Astrocyte of the spinal cord (primary cell): ENCODE data around the gene TNFSF15.

Experiments used
- DNase-seq: peaks from one replicate; pipeline ENCODE4 v3.0.0; 2011; ENCODE audit warnings: low read depth, low spot score
- H3K4me3 ChIP-seq: 2 replicates; pipeline ENCODE4 v1.5.1; 2011; ENCODE audit warnings: low read depth, mild to moderate bottlenecking, low read length, moderate library complexity
- in situ Hi-C: cut with HindIII; loops from 2 replicates; pipeline ENCODE4 v1.10.0; 2017; ENCODE audit warnings: low sequenced_read_pairs
- TF ChIP-seq, protein P1 (sequence below): IDR thresholded peaks from 2 replicates; pipeline ENCODE4 v1.5.1; 2012; ENCODE audit warnings: low read depth, mild to moderate bottlenecking, low read length, inconsistent platforms

Gene TNFSF15

DNA sequence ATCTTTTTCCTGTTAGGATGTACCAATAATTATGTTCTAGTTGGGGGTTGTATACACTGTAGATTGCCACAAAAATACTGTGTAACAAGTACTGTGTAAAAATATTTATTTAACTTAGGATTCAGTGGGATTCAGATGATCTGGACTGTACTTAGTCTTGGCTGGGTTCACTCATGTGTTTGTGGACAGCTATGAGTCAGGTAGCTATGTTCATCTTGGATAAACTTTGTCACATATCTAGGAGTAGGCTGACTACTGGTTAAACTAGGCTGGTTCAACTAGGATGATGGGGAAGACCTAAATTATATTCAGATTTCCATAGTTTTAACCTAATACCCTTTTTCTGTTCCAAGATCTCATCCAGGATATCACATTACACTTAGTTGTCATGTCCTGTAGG lies 32.1 kb upstream of the TNFSF15 start:
- TF ChIP-seq, protein P1, sequence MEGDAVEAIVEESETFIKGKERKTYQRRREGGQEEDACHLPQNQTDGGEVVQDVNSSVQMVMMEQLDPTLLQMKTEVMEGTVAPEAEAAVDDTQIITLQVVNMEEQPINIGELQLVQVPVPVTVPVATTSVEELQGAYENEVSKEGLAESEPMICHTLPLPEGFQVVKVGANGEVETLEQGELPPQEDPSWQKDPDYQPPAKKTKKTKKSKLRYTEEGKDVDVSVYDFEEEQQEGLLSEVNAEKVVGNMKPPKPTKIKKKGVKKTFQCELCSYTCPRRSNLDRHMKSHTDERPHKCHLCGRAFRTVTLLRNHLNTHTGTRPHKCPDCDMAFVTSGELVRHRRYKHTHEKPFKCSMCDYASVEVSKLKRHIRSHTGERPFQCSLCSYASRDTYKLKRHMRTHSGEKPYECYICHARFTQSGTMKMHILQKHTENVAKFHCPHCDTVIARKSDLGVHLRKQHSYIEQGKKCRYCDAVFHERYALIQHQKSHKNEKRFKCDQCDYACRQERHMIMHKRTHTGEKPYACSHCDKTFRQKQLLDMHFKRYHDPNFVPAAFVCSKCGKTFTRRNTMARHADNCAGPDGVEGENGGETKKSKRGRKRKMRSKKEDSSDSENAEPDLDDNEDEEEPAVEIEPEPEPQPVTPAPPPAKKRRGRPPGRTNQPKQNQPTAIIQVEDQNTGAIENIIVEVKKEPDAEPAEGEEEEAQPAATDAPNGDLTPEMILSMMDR: no peak
- H3K4me3 ChIP-seq: no peak overlapping the region
- DNase-seq: no peak
- in situ Hi-C loops: no loop called here

DNA sequence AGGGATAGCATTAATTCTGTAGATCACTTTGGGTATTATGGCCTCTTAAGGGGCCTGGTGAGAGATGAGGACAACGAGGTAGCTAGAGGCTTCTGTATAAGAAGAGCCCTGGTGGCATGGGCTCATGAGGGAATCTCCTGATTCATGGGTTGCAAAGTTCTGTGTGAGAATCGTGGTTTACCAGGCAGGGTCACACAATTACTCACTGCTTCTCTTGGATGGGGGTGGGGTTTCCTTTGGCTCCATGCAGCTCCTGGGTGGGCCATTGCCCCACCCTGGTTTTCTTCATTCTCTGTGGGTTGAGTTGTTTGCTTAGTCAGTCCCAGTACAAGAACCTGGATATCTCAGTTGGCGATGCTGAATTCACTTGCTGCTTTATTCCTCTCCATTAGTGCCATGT lies 30.9 kb upstream of the TNFSF15 start:
- TF ChIP-seq, protein P1: no peak
- no peak for DNase-seq
- H3K4me3 ChIP-seq: no peak overlapping the region
- in situ Hi-C loops: no loop called here

DNA sequence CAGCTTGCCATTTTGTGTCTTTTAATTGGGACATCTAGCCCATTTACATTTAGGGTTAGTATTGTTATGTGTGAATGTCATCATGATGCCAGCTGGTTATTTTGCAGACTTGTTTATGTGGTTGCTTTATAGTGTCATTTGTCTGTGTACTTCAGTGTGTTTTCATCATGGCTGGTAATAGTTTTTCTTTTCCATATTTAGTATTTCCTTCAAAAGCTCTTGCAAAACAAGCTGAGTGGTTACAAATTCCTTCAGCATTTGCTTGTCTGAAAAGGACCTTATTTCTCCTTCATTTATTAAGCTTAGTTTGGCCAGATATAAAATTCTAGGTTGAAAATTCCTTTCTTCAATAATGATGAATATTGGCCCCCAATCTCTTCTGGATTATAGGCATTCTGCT lies 28.5 kb upstream of the TNFSF15 start:
- H3K4me3 ChIP-seq: no peak overlapping the region
- no peak for DNase-seq
- in situ Hi-C loops: no loop called here
- TF ChIP-seq, protein P1: no peak

DNA sequence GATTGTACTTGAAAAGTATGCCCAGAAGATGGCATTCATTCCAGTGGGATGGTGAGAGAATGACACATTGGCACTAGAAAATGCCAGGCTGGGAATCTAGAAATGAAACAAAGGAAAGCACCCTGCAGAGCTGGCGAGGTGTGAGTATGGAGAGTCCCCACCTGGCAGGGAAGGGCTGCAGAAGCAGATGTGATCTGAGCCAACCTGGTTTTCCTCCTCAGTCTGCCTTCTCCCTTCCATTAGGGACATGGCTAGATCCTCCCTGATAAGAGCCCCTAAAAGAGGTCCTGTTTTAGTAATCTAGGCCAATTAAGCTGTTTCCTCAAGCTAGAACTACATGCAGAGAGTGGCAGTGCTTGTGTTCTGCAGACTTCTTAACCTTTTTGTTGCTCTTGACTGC lies 24.7 kb upstream of the TNFSF15 start:
- no peak overlapping the region for H3K4me3 ChIP-seq
- TF ChIP-seq, protein P1: no peak
- DNase-seq: no peak
- in situ Hi-C loops: no loop called here

DNA sequence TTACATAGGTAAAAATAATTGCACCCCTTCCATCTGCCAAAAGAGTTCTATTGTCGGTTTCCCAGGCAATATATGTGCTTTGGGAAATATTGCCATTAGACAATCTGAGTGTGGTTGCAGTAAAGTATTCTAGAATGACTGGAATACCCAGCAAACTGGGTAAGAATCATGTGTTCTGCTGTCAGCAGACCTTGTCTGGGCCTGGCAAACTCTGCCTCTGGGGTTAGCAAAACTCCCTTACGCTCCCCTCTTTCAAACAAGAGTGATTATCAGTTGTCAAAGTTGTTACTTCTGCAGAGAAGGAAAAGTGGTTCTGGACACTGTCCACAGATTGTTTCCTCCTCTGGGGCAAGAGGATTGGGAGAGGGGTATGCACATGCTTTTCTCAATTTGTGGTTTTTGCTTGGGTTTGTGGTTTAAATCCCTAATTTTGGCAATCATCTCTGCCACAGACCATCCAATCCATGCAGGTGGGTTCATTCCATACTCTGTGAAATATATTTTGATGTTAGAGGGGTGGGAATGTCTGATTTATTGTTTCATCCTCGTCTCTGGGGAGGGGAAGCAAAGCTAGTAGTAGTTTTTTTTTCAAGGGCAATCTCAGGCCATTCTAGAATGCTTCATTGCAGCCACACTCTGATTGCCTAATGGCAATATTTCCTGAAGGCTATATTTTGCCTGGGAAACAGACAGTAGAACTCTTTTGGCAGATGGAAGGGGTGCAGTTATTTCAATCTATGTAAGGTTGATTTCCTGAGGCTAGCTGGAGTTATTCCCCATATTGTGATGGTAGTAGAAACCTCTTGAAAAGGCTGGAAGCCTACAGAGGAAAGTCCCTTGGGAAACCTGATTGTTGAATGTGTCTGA lies 24.0 kb upstream of the TNFSF15 start:
- TF ChIP-seq, protein P1: no peak
- H3K4me3 ChIP-seq: no peak overlapping the region
- in situ Hi-C loops: no loop called here
- DNase-seq: no peak

DNA sequence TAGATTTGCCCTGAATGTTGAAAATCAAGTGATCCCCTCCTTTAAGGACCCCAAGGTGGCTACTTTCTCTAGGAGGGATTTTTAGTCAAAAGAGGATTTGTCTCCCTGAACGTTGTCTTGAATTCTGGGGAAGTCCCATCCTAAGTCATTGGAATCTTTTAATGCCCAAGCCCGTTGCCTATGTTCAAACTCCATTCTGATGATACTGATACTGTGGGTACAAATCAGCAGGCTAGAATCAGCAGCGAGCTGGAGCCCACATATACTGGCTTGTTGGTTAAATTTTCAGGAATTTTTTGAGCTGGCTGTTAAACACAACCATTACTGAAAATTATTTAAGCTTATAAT lies 22.4 kb upstream of the TNFSF15 start:
- DNase-seq: no peak
- TF ChIP-seq, protein P1: no peak
- in situ Hi-C loops: no loop called here
- H3K4me3 ChIP-seq: no peak overlapping the region
